Measurements from ENCODE around the gene CEP63. TPM values are rescaled to one million over a fixed set of nuclear protein-coding genes. Genes with fewer than 3 reads are reported as not detected.

The CEP63 gene
- total RNA-seq, 1 experiment from 2014 or later = 10.7 TPM

GRCh38 chr3:134527037-134527436, 41.2 kb downstream of the CEP63 start:
- Histone ChIP-seq H3K36me3 (ENCODE audit: insufficient read depth, low read length) (peaks cover 2% of the 10 kb centered on the region; the same call in 1 of the 2 replicates), H3K9me3 (ENCODE audit: low read length) (peaks cover 12% of the 10 kb centered on the region), H3K27me3 (ENCODE audit: low read length) (no peaks in the 10 kb centered on the region), H3K9me2 (replicated peaks; ENCODE audit: insufficient read depth, low read length) (no peaks in the 10 kb centered on the region), H3K4me1 (ENCODE audit: low read length) (no peaks in the 10 kb centered on the region), H3K27ac (ENCODE audit: low read length) (no peak overlapping the region), H3K9ac (ENCODE audit: low read length) (no peak overlapping the region), H3K4me3 (ENCODE audit: low read length) (no peak overlapping the region), H3K79me2 (ENCODE audit: low read length) (peaks cover 77% of the 10 kb centered on the region), H3K4me2 (ENCODE audit: low read depth, low read length, poor library complexity, severe bottlenecking) (no peak overlapping the region), H2AFZ (ENCODE audit: low read length) (no peak overlapping the region), H4K20me1 (ENCODE audit: insufficient read depth, low read depth, low read length) (no peaks in the 10 kb centered on the region)
- peak; percentile 79 for DNase-seq

- no peak overlapping the region for H3K4me3 ChIP-seq (ENCODE audit: low read length)
- no peaks in the 10 kb centered on the region for H3K27me3 ChIP-seq (ENCODE audit: low read length)
- no peaks in the 10 kb centered on the region for H3K4me1 ChIP-seq (ENCODE audit: low read length)
- H3K27ac ChIP-seq (ENCODE audit: low read length) = no peak overlapping the region
- H3K9me3 ChIP-seq (ENCODE audit: low read length) = peaks cover 10% of the 10 kb centered on the region
- no peak overlapping the region for H3K4me2 ChIP-seq (ENCODE audit: low read depth, low read length, poor library complexity, severe bottlenecking)
- H3K9me2 ChIP-seq (replicated peaks; ENCODE audit: insufficient read depth, low read length) = no peaks in the 10 kb centered on the region
- H3K9ac ChIP-seq (ENCODE audit: low read length) = no peak overlapping the region
- no peak overlapping the region for H2AFZ ChIP-seq (ENCODE audit: low read length)
- H3K36me3 ChIP-seq (ENCODE audit: insufficient read depth, low read length) = peaks cover under 1% of the 10 kb centered on the region; the same call in 1 of the 2 replicates
- no peaks in the 10 kb centered on the region for H4K20me1 ChIP-seq (ENCODE audit: insufficient read depth, low read depth, low read length)
- no peak for DNase-seq
- H3K79me2 ChIP-seq (ENCODE audit: low read length) = peaks cover 72% of the 10 kb centered on the region
Observed at GRCh38 chr3:134527538-134528186, 41.8 kb downstream of the CEP63 start.

GRCh38 chr3:134533493-134533892, 47.6 kb downstream of the CEP63 start:
- DNase-seq = no peak
- H2AFZ ChIP-seq (ENCODE audit: low read length) = no peak overlapping the region

GRCh38 chr3:134535186-134535970, 49.5 kb downstream of the CEP63 start:
- H3K36me3 ChIP-seq (ENCODE audit: insufficient read depth, low read length) = peaks cover 13% of the 10 kb centered on the region; the same call in 1 of the 2 replicates
- H2AFZ ChIP-seq (ENCODE audit: low read length) = no peak overlapping the region
- H4K20me1 ChIP-seq (ENCODE audit: insufficient read depth, low read depth, low read length) = no peaks in the 10 kb centered on the region
- H3K27me3 ChIP-seq (ENCODE audit: low read length) = no peaks in the 10 kb centered on the region
- DNase-seq = no peak
- no peak overlapping the region for H3K4me2 ChIP-seq (ENCODE audit: low read depth, low read length, poor library complexity, severe bottlenecking)
- H3K4me3 ChIP-seq (ENCODE audit: low read length) = no peak overlapping the region
- no peak overlapping the region for H3K27ac ChIP-seq (ENCODE audit: low read length)
- H3K4me1 ChIP-seq (ENCODE audit: low read length) = no peaks in the 10 kb centered on the region
- no peaks in the 10 kb centered on the region for H3K9me2 ChIP-seq (replicated peaks; ENCODE audit: insufficient read depth, low read length)
- H3K9ac ChIP-seq (ENCODE audit: low read length) = no peak overlapping the region
- no peaks in the 10 kb centered on the region for H3K9me3 ChIP-seq (ENCODE audit: low read length)
- peaks cover 9% of the 10 kb centered on the region for H3K79me2 ChIP-seq (ENCODE audit: low read length)

More at GRCh38 chr3:134533493-134533892, 47.6 kb downstream of the CEP63 start:
- no peaks in the 10 kb centered on the region for H3K9me2 ChIP-seq (replicated peaks; ENCODE audit: insufficient read depth, low read length)
- H4K20me1 ChIP-seq (ENCODE audit: insufficient read depth, low read depth, low read length) = no peaks in the 10 kb centered on the region
- H3K27me3 ChIP-seq (ENCODE audit: low read length) = no peaks in the 10 kb centered on the region
- H3K4me3 ChIP-seq (ENCODE audit: low read length) = no peak overlapping the region
- no peak overlapping the region for H3K4me2 ChIP-seq (ENCODE audit: low read depth, low read length, poor library complexity, severe bottlenecking)
- no peaks in the 10 kb centered on the region for H3K4me1 ChIP-seq (ENCODE audit: low read length)
- H3K9ac ChIP-seq (ENCODE audit: low read length) = no peak overlapping the region
- peaks cover 17% of the 10 kb centered on the region for H3K79me2 ChIP-seq (ENCODE audit: low read length)
- no peak overlapping the region for H3K27ac ChIP-seq (ENCODE audit: low read length)
- no peaks in the 10 kb centered on the region for H3K9me3 ChIP-seq (ENCODE audit: low read length)
- peaks cover 10% of the 10 kb centered on the region; the same call in 1 of the 2 replicates for H3K36me3 ChIP-seq (ENCODE audit: insufficient read depth, low read length)

- DNase-seq = no peak
- Histone ChIP-seq H3K27me3 (ENCODE audit: low read length) (no peaks in the 10 kb centered on the region), H3K4me3 (ENCODE audit: low read length) (no peak overlapping the region), H3K36me3 (ENCODE audit: insufficient read depth, low read length) (peaks cover 13% of the 10 kb centered on the region; the same call in 1 of the 2 replicates), H3K9me2 (replicated peaks; ENCODE audit: insufficient read depth, low read length) (no peaks in the 10 kb centered on the region), H3K9me3 (ENCODE audit: low read length) (no peaks in the 10 kb centered on the region), H3K4me2 (ENCODE audit: low read depth, low read length, poor library complexity, severe bottlenecking) (no peak overlapping the region), H2AFZ (ENCODE audit: low read length) (no peak overlapping the region), H3K9ac (ENCODE audit: low read length) (no peak overlapping the region), H3K27ac (ENCODE audit: low read length) (no peak overlapping the region), H3K4me1 (ENCODE audit: low read length) (no peaks in the 10 kb centered on the region), H3K79me2 (ENCODE audit: low read length) (peaks cover 2% of the 10 kb centered on the region; the same call in 1 of the 2 replicates), H4K20me1 (ENCODE audit: insufficient read depth, low read depth, low read length) (no peaks in the 10 kb centered on the region)
Observed at GRCh38 chr3:134536781-134537180, 50.9 kb downstream of the CEP63 start.

GRCh38 chr3:134542287-134542958, 56.6 kb downstream of the CEP63 start:
- Histone ChIP-seq H3K4me2 (ENCODE audit: low read depth, low read length, poor library complexity, severe bottlenecking) (no peak overlapping the region), H3K79me2 (ENCODE audit: low read length) (no peaks in the 10 kb centered on the region), H3K9me2 (replicated peaks; ENCODE audit: insufficient read depth, low read length) (no peaks in the 10 kb centered on the region), H2AFZ (ENCODE audit: low read length) (no peak overlapping the region), H3K27ac (ENCODE audit: low read length) (no peak overlapping the region), H3K9me3 (ENCODE audit: low read length) (no peaks in the 10 kb centered on the region), H4K20me1 (ENCODE audit: insufficient read depth, low read depth, low read length) (no peaks in the 10 kb centered on the region), H3K27me3 (ENCODE audit: low read length) (no peaks in the 10 kb centered on the region), H3K4me3 (ENCODE audit: low read length) (no peak overlapping the region), H3K36me3 (ENCODE audit: insufficient read depth, low read length) (peaks cover 18% of the 10 kb centered on the region; the same call in 1 of the 2 replicates), H3K4me1 (ENCODE audit: low read length) (no peaks in the 10 kb centered on the region), H3K9ac (ENCODE audit: low read length) (no peak overlapping the region)
- DNase-seq = no peak

- Histone ChIP-seq H3K4me3 (ENCODE audit: low read length) (no peak overlapping the region), H2AFZ (ENCODE audit: low read length) (no peak overlapping the region), H3K36me3 (ENCODE audit: insufficient read depth, low read length) (peaks cover 11% of the 10 kb centered on the region; the same call in 1 of the 2 replicates), H3K9ac (ENCODE audit: low read length) (no peak overlapping the region), H3K4me2 (ENCODE audit: low read depth, low read length, poor library complexity, severe bottlenecking) (no peak overlapping the region), H3K9me3 (ENCODE audit: low read length) (no peaks in the 10 kb centered on the region), H3K27me3 (ENCODE audit: low read length) (no peaks in the 10 kb centered on the region), H3K79me2 (ENCODE audit: low read length) (no peaks in the 10 kb centered on the region), H3K4me1 (ENCODE audit: low read length) (no peaks in the 10 kb centered on the region), H4K20me1 (ENCODE audit: insufficient read depth, low read depth, low read length) (no peaks in the 10 kb centered on the region), H3K27ac (ENCODE audit: low read length) (no peak overlapping the region), H3K9me2 (replicated peaks; ENCODE audit: insufficient read depth, low read length) (no peaks in the 10 kb centered on the region)
- no peak for DNase-seq
Observed at GRCh38 chr3:134543113-134543512, 57.3 kb downstream of the CEP63 start.

- Histone ChIP-seq H3K9ac (ENCODE audit: low read length) (no peak overlapping the region), H3K4me2 (ENCODE audit: low read depth, low read length, poor library complexity, severe bottlenecking) (no peak overlapping the region), H3K27ac (ENCODE audit: low read length) (no peak overlapping the region), H3K36me3 (ENCODE audit: insufficient read depth, low read length) (peaks cover 10% of the 10 kb centered on the region; the same call in 1 of the 2 replicates), H3K4me3 (ENCODE audit: low read length) (no peak overlapping the region), H3K27me3 (ENCODE audit: low read length) (no peaks in the 10 kb centered on the region), H3K79me2 (ENCODE audit: low read length) (no peaks in the 10 kb centered on the region), H2AFZ (ENCODE audit: low read length) (no peak overlapping the region), H4K20me1 (ENCODE audit: insufficient read depth, low read depth, low read length) (no peaks in the 10 kb centered on the region), H3K4me1 (ENCODE audit: low read length) (no peaks in the 10 kb centered on the region), H3K9me2 (replicated peaks; ENCODE audit: insufficient read depth, low read length) (no peaks in the 10 kb centered on the region), H3K9me3 (ENCODE audit: low read length) (no peaks in the 10 kb centered on the region)
- no peak for DNase-seq
Observed at GRCh38 chr3:134544316-134544715, 58.5 kb downstream of the CEP63 start.
